Breast epithelium (tissue), 4 donors: ENCODE data around the gene KIF1A. TPM values are rescaled to one million over a fixed set of nuclear protein-coding genes. Genes with fewer than 3 reads are reported as not detected.

ENCODE experiments used
- DNase-seq, 2 donors: peaks; one replicate each; pipeline ENCODE4 v3.0.0-alpha.2; 2019; ENCODE audit warnings: low spot score in 2 of 2
- H3K27ac ChIP-seq, 2 donors: fragments of 200-600 bp; sonication (generic) in 1 of 2; one replicate each; pipeline ENCODE4 v1.5.1; 2016 to 2019; ENCODE audit warnings: mild to moderate bottlenecking in 1 of 2
- H3K27me3 ChIP-seq, 2 donors: fragments of 200-600 bp; sonication (generic) in 1 of 2; one replicate each; pipeline versions ENCODE4 v1.5.1 to v1.6.0; 2017 to 2019; ENCODE audit warnings: control low read depth in 1 of 2, mild to moderate bottlenecking in 1 of 2
- H3K36me3 ChIP-seq: fragments of 200-600 bp; one replicate; pipeline ENCODE4 v1.5.1; 2019
- H3K4me1 ChIP-seq, 2 donors: fragments of 200-600 bp; sonication (generic); one replicate each; pipeline ENCODE4 v1.5.1; 2016 to 2019; ENCODE audit warnings: control low read depth in 1 of 2
- H3K4me3 ChIP-seq, 3 donors: fragments of 200-600 bp; sonication (generic); 1 replicate in 2 of 3; 2 replicates in 1 of 3; pipeline ENCODE4 v1.5.1; 2016 to 2019; ENCODE audit warnings: mild to moderate bottlenecking in 3 of 3, moderate library complexity in 2 of 3
- H3K9me3 ChIP-seq, 2 donors: fragments of 200-600 bp; sonication (generic) in 1 of 2; one replicate each; pipeline ENCODE4 v1.5.1; 2016 to 2019; ENCODE audit warnings: control low read depth in 1 of 2
- CTCF ChIP-seq, 3 donors: fragments of 450-650 bp; IDR thresholded peaks; one replicate each; pipeline ENCODE4 v1.5.1; 2016 to 2017; ENCODE audit warnings: antibody characterized with exemption in 3 of 3, mild to moderate bottlenecking in 3 of 3, moderate library complexity in 3 of 3
- POLR2A ChIP-seq: fragments of 450-650 bp; IDR thresholded peaks from one replicate; pipeline ENCODE4 v1.6.1; 2016; ENCODE audit warnings: antibody characterized with exemption, mild to moderate bottlenecking, moderate library complexity
- POLR2AphosphoS5 ChIP-seq, 3 donors: sonication (generic); formaldehyde crosslinking; IDR thresholded peaks; one replicate each; pipeline ENCODE4 v1.6.1; 2017; ENCODE audit warnings: antibody characterized with exemption in 3 of 3
- intact Hi-C: fragments of 100-400 bp; cut with DNase I; formaldehyde crosslinking; loops from one replicate; pipeline ENCODE4 v1.15.1; 2023; ENCODE audit warnings: low total_unique reads
- total RNA-seq, 3 donors: library from RNA; depleted of rRNA; stranded (reverse); fragments of >200 nt; gene quantifications; one replicate each; pipeline ENCODE4 v1.1.0, GENCODE V29; 2016

Gene KIF1A
- total RNA-seq, 3 donors from 2014 or later = under 0.01 to 0.29 TPM; not detected in 1

GRCh38 chr2:240787521-240788472 lies 32.2 kb downstream of the KIF1A start:
- Histone ChIP-seq H3K36me3 (no peaks in the 10 kb centered on the region), H3K4me1 (no peaks in the 10 kb centered on the region), H3K27me3 (peaks cover 0 to 15% of the 10 kb centered on the region in 2 donors), H3K9me3 (no peaks in the 10 kb centered on the region), H3K4me3 (no peak overlapping the region), H3K27ac (no peak overlapping the region)
- intact Hi-C loops = no loop called here
- TF ChIP-seq CTCF (IDR thresholded peaks at IDR 0.05) (no peak), POLR2AphosphoS5 (IDR thresholded peaks at IDR 0.05) (no peak), POLR2A (no peak)
- no peak for DNase-seq

- TF ChIP-seq CTCF (IDR thresholded peaks at IDR 0.05) (no peak), POLR2AphosphoS5 (IDR thresholded peaks at IDR 0.05) (no peak), POLR2A (no peak)
- peaks cover 0 to 23% of the 10 kb centered on the region in 2 donors for H3K27me3 ChIP-seq
- H3K4me1 ChIP-seq = no peaks in the 10 kb centered on the region
- H3K36me3 ChIP-seq = no peaks in the 10 kb centered on the region
- DNase-seq = no peak
- H3K9me3 ChIP-seq = no peaks in the 10 kb centered on the region
- H3K27ac ChIP-seq = no peak overlapping the region
- H3K4me3 ChIP-seq = no peak overlapping the region
- intact Hi-C loops = no loop called here
Observed at GRCh38 chr2:240786871-240787311, 33.1 kb downstream of the KIF1A start.

- intact Hi-C loops = no loop called here
- Histone ChIP-seq H3K4me1 (no peaks in the 10 kb centered on the region), H3K36me3 (no peaks in the 10 kb centered on the region), H3K9me3 (no peaks in the 10 kb centered on the region), H3K27ac (no peak overlapping the region), H3K4me3 (no peak overlapping the region), H3K27me3 (peaks cover 0 to 23% of the 10 kb centered on the region in 2 donors)
- no peak for DNase-seq
- TF ChIP-seq CTCF (IDR thresholded peaks at IDR 0.05) (no peak), POLR2A (no peak), POLR2AphosphoS5 (IDR thresholded peaks at IDR 0.05) (no peak)
Observed at GRCh38 chr2:240786355-240786841, 33.6 kb downstream of the KIF1A start.

DNA sequence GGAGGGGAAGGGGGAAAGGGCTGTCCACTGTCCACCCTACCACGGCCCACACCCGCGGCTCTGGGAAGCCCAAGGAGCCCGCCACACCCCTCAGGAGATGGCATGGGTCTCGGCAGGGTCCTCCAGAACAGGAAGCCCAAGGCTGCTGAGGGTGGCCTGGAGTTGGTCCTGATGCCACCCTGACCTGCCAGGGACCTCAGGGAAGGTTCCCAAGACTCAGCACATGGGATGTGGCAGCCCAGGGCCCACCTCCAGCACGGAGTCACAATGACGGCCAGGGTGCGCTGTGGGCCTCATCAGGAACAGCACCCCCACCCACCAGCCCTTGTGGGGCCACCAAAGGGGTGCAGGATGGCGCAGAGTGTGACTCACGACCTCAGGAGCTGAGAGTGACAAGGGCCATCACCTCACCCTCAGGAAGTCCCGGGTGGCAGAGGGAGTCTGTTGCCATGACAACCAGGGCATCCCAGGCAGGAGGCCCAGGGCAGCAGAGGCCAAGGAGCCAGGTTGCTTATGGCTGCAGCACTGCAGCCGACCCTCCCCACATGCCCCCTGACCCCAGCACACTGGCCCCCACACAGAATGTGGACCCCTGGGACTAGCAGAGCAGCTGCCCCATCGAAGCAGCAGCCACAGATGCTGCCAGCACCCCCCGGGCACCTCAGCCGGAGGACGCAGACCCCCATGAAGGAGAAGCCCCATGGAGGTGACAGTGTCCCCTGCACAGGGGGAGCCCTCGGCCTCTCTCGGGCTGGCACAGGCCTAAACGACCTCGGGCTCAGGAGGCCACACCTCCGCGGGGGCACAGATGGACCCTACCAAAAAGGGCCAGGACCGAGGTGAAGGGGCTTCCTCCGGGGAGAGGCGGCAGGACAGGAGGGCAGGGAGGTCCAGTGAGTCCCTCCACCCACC lies 34.3 kb downstream of the KIF1A start:
- Histone ChIP-seq H3K36me3 (no peaks in the 10 kb centered on the region), H3K4me1 (no peaks in the 10 kb centered on the region), H3K4me3 (no peak overlapping the region), H3K27me3 (peaks cover 0 to 23% of the 10 kb centered on the region in 2 donors), H3K9me3 (no peaks in the 10 kb centered on the region), H3K27ac (no peak overlapping the region)
- intact Hi-C loops = no loop called here
- no peak for DNase-seq
- TF ChIP-seq POLR2A (no peak), POLR2AphosphoS5 (IDR thresholded peaks at IDR 0.05) (no peak), CTCF (IDR thresholded peaks at IDR 0.05) (no peak)
